ENCODE results near the gene PRKCE.
A peak's percentile ranks its signal among the peaks of the same experiment; 100 is the strongest.

Gene PRKCE

GRCh38 chr2:45984896-45985473 lies 333.5 kb downstream of the PRKCE start:
- DNase-seq (ENCODE audit: low read depth, low spot score): no peak
- Histone ChIP-seq H3K9ac (ENCODE audit: insufficient read length) (no peak overlapping the region), H3K27ac (no peak overlapping the region), H3K4me3 (no peak overlapping the region), H3K9me3 (ENCODE audit: low read depth, low read length) (no peaks in the 10 kb centered on the region), H3K36me3 (ENCODE audit: insufficient read depth, low read length) (no peaks in the 10 kb centered on the region)
- TF ChIP-seq POLR2AphosphoS5 (IDR thresholded peaks at IDR 0.05; ENCODE audit: borderline replicate concordance, low read depth, low read length) (no peak), FOXP2 (optimal IDR thresholded peaks at IDR 0.05; ENCODE audit: control extremely low read depth, extremely low read length, insufficient read depth) (no peak), EZH2 (IDR thresholded peaks at IDR 0.05) (no peak)

- no peak for DNase-seq (ENCODE audit: low read depth, low spot score)
- no peaks in the 10 kb centered on the region for H3K9me3 ChIP-seq (ENCODE audit: low read depth, low read length)
- H3K27ac ChIP-seq: no peak overlapping the region
Measured at GRCh38 chr2:45986509-45986908, 335.0 kb downstream of the PRKCE start.

GRCh38 chr2:45987856-45988255 lies 336.4 kb downstream of the PRKCE start:
- H3K36me3 ChIP-seq (ENCODE audit: insufficient read depth, low read length): no peaks in the 10 kb centered on the region
- no peak for DNase-seq (ENCODE audit: low read depth, low spot score)
- H3K9ac ChIP-seq (ENCODE audit: insufficient read length): no peak overlapping the region
- no peak overlapping the region for H3K27ac ChIP-seq
- no peak overlapping the region for H3K4me3 ChIP-seq
- TF ChIP-seq POLR2AphosphoS5 (IDR thresholded peaks at IDR 0.05; ENCODE audit: borderline replicate concordance, low read depth, low read length) (no peak), EZH2 (IDR thresholded peaks at IDR 0.05) (no peak), FOXP2 (optimal IDR thresholded peaks at IDR 0.05; ENCODE audit: control extremely low read depth, extremely low read length, insufficient read depth) (no peak)
- no peaks in the 10 kb centered on the region for H3K9me3 ChIP-seq (ENCODE audit: low read depth, low read length)

More at GRCh38 chr2:45986509-45986908, 335.0 kb downstream of the PRKCE start:
- Histone ChIP-seq H3K9ac (ENCODE audit: insufficient read length) (no peak overlapping the region), H3K4me3 (no peak overlapping the region), H3K36me3 (ENCODE audit: insufficient read depth, low read length) (no peaks in the 10 kb centered on the region)
- no peak for TF ChIP-seq POLR2AphosphoS5 (IDR thresholded peaks at IDR 0.05; ENCODE audit: borderline replicate concordance, low read depth, low read length)
- TF ChIP-seq EZH2 (IDR thresholded peaks at IDR 0.05): no peak
- TF ChIP-seq FOXP2 (optimal IDR thresholded peaks at IDR 0.05; ENCODE audit: control extremely low read depth, extremely low read length, insufficient read depth): no peak

GRCh38 chr2:45988879-45989278 lies 337.4 kb downstream of the PRKCE start:
- no peak overlapping the region for H3K4me3 ChIP-seq
- no peak overlapping the region for H3K27ac ChIP-seq
- no peak for DNase-seq (ENCODE audit: low read depth, low spot score)
- H3K9ac ChIP-seq (ENCODE audit: insufficient read length): no peak overlapping the region
- no peaks in the 10 kb centered on the region for H3K9me3 ChIP-seq (ENCODE audit: low read depth, low read length)
- H3K36me3 ChIP-seq (ENCODE audit: insufficient read depth, low read length): no peaks in the 10 kb centered on the region
- TF ChIP-seq FOXP2 (optimal IDR thresholded peaks at IDR 0.05; ENCODE audit: control extremely low read depth, extremely low read length, insufficient read depth) (no peak), EZH2 (IDR thresholded peaks at IDR 0.05) (no peak), POLR2AphosphoS5 (IDR thresholded peaks at IDR 0.05; ENCODE audit: borderline replicate concordance, low read depth, low read length) (no peak)

- Histone ChIP-seq H3K9ac (ENCODE audit: insufficient read length) (no peak overlapping the region), H3K9me3 (ENCODE audit: low read depth, low read length) (no peaks in the 10 kb centered on the region), H3K4me3 (no peak overlapping the region), H3K27ac (no peak overlapping the region), H3K36me3 (ENCODE audit: insufficient read depth, low read length) (no peaks in the 10 kb centered on the region)
- TF ChIP-seq EZH2 (IDR thresholded peaks at IDR 0.05) (no peak), POLR2AphosphoS5 (IDR thresholded peaks at IDR 0.05; ENCODE audit: borderline replicate concordance, low read depth, low read length) (no peak)
- DNase-seq (ENCODE audit: low read depth, low spot score): no peak
Measured at GRCh38 chr2:45990131-45990530, 338.7 kb downstream of the PRKCE start.

- no peak for DNase-seq (ENCODE audit: low read depth, low spot score)
- Histone ChIP-seq H3K36me3 (ENCODE audit: insufficient read depth, low read length) (no peaks in the 10 kb centered on the region), H3K27ac (no peak overlapping the region), H3K4me3 (no peak overlapping the region), H3K9ac (ENCODE audit: insufficient read length) (no peak overlapping the region), H3K9me3 (ENCODE audit: low read depth, low read length) (no peaks in the 10 kb centered on the region)
- TF ChIP-seq POLR2AphosphoS5 (IDR thresholded peaks at IDR 0.05; ENCODE audit: borderline replicate concordance, low read depth, low read length): no peak
- TF ChIP-seq EZH2 (IDR thresholded peaks at IDR 0.05): no peak
- no peak for TF ChIP-seq FOXP2 (optimal IDR thresholded peaks at IDR 0.05; ENCODE audit: control extremely low read depth, extremely low read length, insufficient read depth)
Measured at GRCh38 chr2:45992021-45992740, 340.7 kb downstream of the PRKCE start.

GRCh38 chr2:45992741-45993475 lies 341.4 kb downstream of the PRKCE start:
- no peak overlapping the region for H3K27ac ChIP-seq
- no peaks in the 10 kb centered on the region for H3K9me3 ChIP-seq (ENCODE audit: low read depth, low read length)
- no peak for DNase-seq (ENCODE audit: low read depth, low spot score)
- H3K9ac ChIP-seq (ENCODE audit: insufficient read length): no peak overlapping the region
- H3K4me3 ChIP-seq: no peak overlapping the region
- H3K36me3 ChIP-seq (ENCODE audit: insufficient read depth, low read length): no peaks in the 10 kb centered on the region
- no peak for TF ChIP-seq FOXP2 (optimal IDR thresholded peaks at IDR 0.05; ENCODE audit: control extremely low read depth, extremely low read length, insufficient read depth)
- TF ChIP-seq EZH2 (IDR thresholded peaks at IDR 0.05): no peak
- no peak for TF ChIP-seq POLR2AphosphoS5 (IDR thresholded peaks at IDR 0.05; ENCODE audit: borderline replicate concordance, low read depth, low read length)

- no peak overlapping the region for H3K27ac ChIP-seq
- H3K36me3 ChIP-seq (ENCODE audit: insufficient read depth, low read length): no peaks in the 10 kb centered on the region
- H3K4me3 ChIP-seq: no peak overlapping the region
- no peak overlapping the region for H3K9ac ChIP-seq (ENCODE audit: insufficient read length)
- DNase-seq (ENCODE audit: low read depth, low spot score): peak; percentile 62
- TF ChIP-seq FOXP2 (optimal IDR thresholded peaks at IDR 0.05; ENCODE audit: control extremely low read depth, extremely low read length, insufficient read depth): no peak
- no peaks in the 10 kb centered on the region for H3K9me3 ChIP-seq (ENCODE audit: low read depth, low read length)
Measured at GRCh38 chr2:45993476-45993991, 342.1 kb downstream of the PRKCE start.
